ENCODE measurements around the gene IFI35. TPM values are rescaled to one million over a fixed set of nuclear protein-coding genes. Genes with fewer than 3 reads are reported as not detected.

Gene IFI35
- polyA plus RNA-seq, 12 donors, result 3.0 to 15.5 (median 4.6) TPM; not detected in 1

DNA sequence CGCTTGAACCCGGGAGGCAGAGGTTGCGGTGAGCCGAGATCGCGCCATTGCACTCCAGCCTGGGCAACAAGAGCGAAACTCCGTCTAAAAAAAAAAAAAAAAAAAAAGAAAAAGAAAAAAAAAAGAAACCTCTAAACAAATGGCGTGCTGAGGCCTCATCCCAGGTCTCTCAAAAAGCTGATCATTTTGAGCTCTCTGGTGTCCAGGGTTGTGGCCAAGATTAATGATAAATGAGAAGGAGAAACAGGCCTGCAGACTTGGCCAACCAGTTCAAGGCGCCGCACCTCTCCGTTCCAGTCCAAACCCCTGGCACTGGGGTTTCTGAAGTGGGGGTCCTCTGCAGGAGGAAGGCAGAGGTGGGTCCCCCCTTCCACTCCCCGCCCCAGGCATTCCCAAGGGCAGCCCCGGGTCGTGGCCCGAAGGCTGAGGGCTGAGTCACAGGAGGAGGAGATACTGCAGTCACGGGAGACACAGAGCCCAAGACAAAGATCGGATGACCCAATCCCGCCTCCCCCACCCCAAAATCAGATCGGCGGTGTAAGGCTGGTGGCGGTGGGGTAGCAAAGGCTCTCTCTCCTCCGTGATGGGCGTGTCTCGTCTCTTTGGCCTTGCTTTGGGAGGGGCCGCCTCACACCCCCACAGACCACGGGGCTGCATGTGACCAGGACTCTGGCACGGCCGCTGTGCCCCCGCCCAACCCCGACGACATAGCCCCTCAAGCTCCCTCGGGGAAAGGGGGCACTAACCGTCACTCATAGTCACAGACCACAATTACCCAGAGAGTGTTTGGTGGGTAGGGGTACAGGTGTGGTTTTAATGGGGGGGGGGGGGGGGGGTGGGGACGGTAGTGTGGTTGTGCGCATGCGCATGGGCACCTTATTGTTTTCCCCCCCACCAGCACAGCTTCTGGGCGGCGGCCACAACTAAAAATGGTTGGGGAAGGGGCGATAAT lies 14.5 kb downstream of the IFI35 start:
- peak; percentile 69 for DNase-seq

DNA sequence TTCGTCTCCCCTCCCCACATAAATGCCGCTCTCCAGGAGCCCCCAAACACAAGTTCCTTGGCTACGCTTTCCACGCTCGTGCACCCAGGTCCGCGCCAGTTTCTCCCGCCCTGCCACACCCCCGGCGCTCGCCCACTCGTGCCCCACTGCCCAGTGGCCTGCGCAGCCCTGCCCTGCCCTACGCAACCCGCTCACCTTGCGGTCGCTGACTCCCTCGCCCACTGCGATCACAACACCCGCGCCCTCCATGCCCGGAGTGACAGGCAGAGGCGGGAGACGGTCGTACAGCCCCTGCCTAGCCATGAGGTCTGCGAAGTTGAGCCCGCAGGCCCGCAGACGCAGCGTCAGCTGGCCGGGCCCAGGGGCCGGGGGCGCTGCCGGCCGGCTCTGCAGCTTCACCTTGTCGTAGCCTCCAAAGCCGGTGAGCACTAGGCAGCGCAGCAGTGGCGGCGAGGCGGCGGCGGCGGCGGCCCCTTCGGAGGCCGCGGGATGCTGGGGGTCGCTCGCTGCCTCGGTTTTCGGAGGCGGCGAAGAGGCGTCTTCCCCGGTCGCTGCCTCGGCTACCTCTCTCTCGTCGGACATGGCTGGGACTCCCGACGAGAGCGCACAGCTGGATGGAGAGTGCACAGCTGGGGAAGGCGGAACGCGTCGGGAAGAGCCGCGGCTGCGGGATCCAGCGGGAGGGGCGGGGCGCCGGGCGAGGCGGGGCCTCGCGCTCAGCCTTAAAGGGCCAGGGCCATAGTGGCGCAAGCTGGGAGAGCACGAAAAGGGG lies 15.3 kb downstream of the IFI35 start, which contains the start of gene VAT1:
VAT1 (minus strand) TSS at position 645 of the 772 bp plus-strand sequence; CDS start at position 582, 63 bp downstream.
- peak; percentile 88 for DNase-seq

DNA sequence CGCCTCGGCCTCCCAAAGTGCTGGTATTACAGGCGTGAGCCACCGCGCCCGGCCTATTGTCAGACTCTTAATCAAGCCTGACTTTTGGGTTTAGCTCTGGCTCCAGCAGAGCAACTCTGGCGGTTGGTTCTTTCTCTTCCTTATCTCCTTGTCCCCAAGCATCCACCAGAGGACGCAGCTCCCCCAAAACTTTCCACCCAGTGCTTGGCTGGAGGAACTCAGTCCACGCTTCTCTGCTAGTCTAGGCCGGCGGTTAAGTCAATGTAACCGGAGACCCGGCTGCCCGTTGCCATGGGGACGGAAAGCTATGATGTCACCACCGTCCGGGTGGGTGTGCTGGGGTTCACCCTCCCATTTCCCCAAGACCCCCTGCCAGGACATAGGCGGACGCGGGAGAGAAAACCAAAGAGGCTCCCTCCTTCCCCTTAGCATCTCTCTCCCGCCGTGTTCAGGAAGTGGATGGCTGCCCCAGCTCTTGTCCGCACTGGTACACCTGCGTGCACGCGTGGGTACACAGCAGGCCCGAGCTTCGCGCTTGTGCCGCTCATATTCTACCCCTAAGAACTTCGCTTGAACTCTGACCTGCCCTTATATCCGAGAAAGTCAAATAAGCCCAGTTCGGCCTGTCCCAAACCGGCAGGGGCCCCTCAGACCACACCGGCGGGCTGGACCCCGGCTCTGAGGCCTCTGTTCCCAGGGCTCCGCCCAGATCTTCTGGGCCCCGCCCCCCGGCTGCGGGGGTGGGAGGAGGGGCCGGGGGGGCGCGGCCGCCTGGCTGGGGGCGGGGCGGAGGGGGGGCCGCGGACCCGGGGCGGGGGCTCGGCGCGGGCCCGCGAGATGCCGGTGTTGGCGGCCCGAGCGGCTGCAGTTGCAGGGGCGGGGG lies 18.1 kb downstream of the IFI35 start, which contains the start of gene RND2:
RND2 (plus strand) TSS at position 825 of the 883 bp plus-strand sequence. CDS start 117 bp downstream, outside the sequence.
- DNase-seq, result peak; percentile 93

DNA sequence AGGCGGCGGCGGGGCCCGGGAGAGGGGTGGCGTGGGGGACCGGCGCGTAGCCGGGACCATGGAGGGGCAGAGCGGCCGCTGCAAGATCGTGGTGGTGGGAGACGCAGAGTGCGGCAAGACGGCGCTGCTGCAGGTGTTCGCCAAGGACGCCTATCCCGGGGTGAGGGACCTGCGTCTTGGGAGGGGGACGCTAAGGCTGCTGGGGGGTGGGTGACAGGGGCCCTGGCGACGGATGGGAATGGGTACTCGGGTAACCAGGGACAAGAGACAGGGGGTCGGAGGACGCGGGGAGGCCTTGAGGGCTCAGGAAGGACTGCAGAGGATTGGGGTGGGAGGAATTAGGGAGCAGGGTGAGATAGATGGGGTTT lies 18.7 kb downstream of the IFI35 start:
- no peak for DNase-seq

DNA sequence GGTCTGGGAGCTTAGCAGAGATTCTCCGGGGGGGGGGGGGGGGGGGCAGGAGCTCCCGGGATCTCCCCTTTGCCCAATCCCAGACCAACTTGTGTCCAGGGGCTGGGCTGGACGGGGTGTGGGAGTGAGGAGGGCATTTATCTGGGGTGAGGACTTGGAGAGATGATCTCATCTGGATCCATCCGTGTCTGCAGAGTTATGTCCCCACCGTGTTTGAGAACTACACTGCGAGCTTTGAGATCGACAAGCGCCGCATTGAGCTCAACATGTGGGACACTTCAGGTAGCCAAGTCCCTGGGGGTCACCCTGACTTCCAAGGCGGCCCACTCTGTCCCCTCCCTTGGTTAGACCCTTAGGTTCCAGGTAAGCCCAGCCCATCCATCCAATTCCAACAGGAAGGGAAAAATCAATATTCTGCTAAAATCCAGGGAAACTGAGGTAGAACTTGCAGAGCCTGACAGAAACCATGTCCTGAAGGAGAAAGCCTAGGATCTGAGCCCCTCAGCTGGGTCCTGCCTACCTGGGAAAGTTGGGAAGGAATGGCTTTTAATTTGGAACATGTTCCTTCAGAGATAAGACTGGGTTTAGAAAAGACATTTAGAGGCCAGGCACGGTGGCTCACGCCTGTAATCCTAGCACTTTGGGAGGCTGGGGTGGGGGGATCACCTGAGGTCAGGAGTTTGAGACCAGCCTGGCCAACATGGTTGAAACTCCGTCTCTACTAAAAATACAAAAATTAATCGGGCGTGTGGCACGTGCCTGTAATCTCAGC lies 19.4 kb downstream of the IFI35 start:
- DNase-seq, result no peak

DNA sequence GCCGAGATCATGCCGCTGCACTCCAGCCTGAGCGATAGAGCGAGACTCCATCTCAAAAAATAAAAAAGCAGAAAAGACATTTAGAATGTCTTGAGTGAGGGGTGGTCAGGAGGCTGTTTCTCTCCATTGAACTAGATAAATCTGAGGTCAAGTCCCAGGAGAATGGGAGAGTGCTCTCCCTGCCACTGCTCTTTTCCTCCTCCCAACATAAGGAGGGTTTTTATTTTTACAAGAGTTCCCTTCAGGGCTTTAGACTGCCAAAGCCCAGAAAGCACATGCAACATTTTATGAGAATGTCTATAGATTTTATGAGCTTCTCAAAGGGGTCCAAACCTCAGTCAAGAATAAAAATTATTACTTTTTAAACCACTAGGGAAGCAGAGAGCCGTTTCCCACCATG lies 20.0 kb downstream of the IFI35 start:
- DNase-seq, result no peak

DNA sequence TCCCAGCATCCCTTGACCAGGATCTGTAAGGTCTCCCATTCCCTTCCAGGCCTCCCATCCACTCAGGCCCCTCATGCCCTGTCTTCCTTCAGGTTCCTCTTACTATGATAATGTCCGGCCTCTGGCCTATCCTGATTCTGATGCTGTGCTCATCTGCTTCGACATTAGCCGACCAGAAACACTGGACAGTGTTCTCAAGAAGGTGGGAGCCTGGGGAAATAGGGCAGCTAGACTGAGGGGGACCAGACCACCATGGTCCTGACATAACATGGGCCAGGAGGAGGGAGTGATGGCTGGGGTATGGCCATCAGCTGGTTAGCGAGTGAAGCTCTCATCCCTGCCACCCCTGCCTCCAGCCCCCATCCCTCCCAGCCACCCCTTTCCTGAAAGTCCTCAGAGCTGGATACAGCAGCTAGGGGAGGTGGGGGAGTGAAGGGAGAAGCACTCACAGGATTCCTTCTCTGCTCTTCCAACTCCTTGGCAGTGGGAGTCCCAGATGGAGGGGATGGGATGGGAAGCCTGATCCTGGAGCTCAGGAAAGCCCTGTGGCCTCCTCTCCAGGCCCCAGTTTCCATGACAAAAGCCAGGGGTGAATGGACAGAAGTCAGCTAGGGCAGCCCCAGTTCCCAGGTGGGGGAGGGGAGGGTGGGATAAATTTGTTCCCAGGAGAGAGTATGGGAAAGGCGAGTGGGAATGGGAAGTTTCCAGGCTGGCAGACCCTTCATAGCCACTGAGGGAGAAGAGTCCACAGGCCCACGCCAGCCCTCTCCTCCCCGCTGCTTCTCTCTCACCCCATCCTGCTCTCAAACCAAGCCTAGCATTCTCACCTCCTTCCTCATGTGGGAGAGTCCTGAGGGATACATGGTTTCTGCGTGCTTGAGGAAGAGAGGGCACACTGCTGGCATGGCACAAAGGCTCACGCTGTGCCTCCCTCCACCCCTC lies 20.8 kb downstream of the IFI35 start:
- no peak for DNase-seq

DNA sequence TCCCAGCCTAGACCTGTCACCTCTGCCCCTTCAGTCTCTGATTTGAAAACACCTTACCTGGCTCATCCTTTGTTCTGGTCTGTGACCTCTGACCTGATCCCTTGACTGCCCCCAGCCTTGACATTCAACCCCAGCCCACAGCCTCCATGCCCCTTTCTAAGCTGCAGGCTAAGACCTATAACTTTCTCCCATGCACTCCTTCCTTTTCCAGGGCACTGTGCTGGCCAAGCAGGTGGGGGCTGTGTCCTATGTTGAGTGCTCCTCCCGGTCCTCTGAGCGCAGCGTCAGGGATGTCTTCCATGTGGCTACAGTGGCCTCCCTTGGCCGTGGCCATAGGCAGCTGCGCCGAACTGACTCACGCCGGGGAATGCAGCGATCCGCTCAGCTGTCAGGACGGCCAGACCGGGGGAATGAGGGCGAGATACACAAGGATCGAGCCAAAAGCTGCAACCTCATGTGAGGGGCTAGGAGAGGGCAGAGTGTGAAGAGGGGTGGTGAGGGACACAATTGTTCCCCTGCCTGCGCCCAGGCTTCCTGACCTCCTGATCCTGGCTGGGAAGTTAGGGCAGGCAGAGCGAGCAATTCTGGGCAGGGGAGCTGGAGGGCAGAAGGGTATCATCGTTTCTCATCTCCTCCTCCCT lies 21.8 kb downstream of the IFI35 start:
- DNase-seq, result no peak

DNA sequence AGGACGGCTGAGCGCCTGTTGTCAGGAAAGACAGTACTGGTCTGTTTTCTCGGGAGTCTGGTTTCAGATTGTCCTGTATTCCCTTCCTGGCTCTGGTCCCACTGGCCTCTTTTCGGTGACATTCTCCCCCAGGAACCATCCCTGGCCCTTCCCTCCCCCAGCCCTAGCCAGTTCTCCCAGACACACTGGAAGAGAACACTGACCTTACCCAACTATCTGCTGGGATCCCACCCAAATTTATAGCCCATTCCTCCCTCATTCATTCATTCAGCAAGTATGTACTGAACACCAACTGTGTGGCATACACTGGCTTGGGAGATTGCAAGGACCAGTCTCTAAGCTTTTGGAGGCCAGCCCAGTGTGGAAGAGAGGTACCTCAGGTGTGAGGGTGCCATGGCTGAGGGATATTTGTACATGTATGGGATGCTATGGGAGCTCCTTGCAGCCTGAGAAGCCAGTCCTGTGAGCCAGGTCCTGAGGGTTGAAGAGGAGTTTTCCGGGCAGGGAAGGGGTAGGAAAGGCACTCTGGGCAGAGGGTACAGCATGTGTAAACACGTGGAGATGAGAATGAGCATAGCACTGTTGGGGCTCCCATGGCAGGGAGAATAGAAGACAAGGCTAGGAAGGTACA lies 23.7 kb downstream of the IFI35 start:
- DNase-seq, result no peak

DNA sequence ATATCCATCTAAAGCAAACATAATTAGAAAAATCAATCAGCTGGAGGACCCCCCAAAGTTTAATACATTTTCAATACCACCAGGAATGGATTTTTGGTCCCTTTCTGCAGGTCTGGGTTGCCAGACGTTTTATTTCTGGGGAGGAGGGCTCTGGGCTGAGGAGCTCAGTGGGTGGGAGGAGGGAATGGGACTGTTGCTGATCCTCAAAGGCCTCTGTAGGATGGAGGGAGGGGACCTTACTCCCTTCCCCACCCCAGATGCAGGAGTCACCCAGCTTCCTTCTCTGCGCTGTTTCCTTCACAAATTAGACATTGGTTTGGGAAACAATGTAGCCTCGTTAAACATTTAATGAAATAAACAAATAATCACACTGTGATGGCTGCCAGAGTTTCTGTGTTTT lies 25.1 kb downstream of the IFI35 start:
- DNase-seq, result no peak

DNA sequence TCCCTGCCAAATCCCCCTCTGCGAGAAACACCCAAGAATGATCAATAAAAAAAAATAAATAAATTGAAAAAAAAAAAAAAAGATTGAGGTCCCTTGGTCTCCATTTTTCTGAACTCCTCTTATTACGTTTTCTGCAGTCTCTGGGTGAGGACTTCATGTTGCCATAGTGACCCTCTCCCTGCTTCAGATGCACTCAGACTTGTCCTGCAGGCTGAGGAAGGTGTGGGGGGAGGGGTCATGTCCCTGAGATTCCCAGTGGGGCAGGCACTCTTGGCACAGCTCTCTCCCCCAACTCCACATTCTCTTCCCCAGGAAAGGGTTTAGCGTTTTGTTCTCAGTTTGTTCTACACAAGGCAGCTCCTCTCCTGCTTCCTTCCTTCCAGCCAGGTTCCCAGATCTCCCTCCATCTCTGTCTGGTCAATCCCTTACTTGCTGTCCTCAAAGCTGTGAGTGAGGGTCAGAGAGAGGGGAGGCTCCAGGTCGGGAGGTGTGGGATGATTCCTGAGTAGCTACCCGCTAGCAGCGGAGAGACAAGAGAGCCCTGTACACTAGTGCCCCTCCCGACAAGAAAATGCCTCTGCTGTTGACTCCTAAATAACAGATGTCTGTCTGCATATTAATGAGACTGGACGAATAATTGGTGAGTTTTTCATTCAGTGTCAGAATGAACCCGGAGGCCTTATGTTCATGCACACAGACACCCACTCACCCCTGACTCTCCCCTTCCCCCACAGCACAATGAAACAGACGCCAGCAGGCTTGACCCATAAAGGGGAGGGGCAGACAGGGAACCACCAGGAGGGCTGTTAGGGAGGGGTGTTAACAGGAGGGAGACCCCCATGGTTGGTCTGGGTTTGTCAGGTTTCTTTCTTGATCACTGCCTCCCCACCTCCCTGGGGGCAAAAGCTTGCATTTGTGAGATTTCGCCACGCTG lies 27.6 kb downstream of the IFI35 start:
- no peak for DNase-seq

DNA sequence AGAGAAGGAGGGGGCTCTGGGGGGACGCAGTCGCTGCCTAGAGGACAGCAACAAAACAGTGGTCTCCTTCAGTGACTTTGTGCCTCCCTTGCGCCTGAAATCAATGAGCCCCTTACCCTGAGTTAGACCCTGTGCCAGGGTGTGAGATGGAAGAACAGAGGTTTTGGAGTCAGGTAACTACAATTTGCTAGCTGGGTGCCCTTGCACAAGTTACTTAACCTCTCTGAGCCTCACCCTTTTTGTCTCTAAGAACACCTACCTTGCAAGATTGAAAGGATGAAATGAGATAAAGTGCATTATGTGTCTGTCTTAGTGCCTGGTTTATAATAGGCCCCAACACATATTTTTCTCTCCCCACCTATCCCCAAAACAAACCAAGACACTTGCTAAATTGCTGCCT lies 28.3 kb downstream of the IFI35 start:
- DNase-seq, result no peak

DNA sequence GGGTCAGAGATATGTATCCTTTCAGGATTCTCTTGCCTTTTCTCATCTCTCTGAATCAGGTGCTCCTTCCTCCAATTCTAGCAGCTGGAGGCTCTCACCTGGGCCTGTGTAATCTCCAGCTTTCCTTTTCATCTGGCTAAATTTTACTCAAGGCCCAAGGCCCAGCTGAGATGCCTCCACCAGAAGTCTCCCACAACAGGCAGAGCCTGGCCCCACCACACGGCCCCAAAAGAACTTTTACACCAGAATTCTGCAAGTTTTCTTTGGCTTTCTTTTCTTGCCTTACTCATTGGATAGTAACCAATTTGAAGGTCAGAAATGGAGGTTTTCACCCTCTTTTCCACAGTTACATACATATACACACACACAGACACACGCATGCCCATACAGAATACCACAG lies 33.1 kb downstream of the IFI35 start:
- DNase-seq, result no peak

DNA sequence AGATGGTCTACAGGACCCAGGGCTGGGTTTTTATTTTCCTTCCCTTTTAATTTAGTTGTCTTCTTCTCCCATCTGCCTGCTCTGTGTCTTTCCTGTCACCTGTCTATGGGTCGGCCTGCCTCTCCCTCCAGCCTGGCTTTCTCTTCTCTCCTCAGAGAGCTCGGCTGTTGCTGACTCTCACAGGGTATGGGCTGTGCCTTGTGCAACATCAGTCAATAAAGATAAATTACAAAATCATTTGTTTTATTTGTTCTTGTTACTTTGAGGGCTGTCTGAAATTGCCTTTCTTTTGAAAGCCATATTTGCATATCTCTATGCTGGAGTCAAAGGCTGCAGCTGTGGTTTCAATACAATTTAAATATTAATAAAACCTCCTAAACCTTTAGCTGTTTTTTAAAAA lies 34.1 kb downstream of the IFI35 start:
- DNase-seq, result no peak

DNA sequence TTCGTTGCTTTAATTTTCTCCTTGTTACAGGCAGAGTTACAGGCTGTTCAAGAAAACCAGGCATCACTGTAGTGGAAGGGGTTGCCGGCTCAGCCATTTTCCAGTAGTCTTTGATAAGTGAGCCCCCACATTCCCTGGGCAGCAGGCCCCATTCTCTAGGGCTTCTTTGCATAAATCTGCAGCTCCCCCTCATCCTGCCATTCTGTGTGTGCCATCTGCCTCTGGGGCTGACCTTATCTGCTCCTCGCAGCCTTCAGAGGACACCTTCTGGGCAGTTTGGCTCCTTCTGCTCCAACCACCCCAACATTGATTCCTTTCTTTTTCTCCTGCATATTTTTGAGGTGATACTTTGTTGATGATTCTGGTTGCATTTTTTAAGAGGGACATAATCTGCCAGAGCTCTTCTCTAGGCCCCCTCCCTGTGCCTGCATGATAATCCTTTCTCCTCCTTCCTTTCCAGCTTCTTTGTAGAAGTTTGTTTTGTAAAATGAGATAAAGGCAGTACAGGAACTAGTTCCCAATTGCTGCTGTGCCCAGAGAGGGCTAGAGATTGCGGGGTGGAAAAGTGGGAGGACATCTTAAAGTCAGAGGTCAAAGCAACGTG lies 35.5 kb downstream of the IFI35 start:
- DNase-seq, result no peak

DNA sequence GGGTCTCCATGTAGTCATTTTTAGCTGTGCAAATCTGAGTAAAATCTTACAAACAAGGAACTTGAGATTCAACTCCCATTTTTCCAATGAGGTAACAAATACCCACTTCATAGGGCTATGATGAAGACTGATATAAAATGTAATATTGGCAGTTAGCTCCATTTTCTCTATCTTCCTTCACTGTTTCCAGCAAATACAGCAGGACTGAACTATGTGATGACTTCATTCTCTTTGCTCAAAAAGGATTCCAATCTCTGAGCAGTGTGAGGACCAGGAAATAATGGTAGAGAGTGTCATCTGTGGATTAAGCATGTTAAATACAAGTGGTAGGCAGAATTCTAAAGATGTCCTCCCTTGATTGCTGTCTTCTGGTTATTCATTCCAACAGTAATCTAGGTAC lies 36.7 kb downstream of the IFI35 start:
- DNase-seq, result no peak

DNA sequence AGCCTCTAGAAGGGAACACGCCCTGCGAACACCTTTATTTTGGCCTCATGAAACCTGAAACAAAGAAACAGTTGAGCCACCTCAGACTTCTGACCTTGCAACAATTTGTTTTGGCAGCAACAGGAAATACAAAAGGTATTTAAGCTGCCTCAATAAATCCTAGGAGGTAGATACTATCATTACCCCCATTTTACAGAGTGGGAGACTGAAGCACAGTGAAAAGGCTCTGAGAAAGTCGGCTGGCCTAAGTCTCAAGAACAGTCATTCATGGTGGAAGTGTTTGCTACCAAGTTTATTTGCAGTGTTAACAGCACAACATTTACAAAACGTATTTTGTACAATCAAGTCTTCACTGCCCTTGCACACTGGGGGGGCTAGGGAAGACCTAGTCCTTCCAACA lies 37.4 kb downstream of the IFI35 start:
- DNase-seq, result no peak

Data from muscle of arm (tissue), 12 donors.